HCT116 (cell line): ENCODE results near the gene DTNB. TPM values are rescaled to one million over a fixed set of nuclear protein-coding genes. Genes with fewer than 3 reads are reported as not detected.

Source experiments
- ATAC-seq: fragments of 200-7000 bp; cut with Tn5 transposase; 2 replicates; pipeline ENCODE4 v1.9.1; 2020; ENCODE audit warnings: mild to moderate bottlenecking, moderate library complexity
- BruUV-seq: library from RNA; stranded (reverse); fragments of 400-500 nt; replicated peaks from 2 replicates; lab custom pipeline; 2021; lab: Mats Ljungman, UMichigan
- CTCF ChIA-PET: fragments of 300-600 bp; sonication (Branson Sonifier 250); formaldehyde crosslinking; loops from one replicate; lab custom pipeline; 2021; ENCODE audit warnings: antibody characterized with exemption; lab: Charles Lee
- POLR2A ChIA-PET: fragments of 300-600, 350-600 bp; sonication (Branson Sonifier 250); formaldehyde crosslinking; loops from one replicate; lab custom pipeline; 2021; ENCODE audit warnings: antibody characterized with exemption; lab: Charles Lee
- RAD21 ChIA-PET, 2 experiments: fragments of 300-600 bp; sonication (Branson Sonifier 250); formaldehyde crosslinking; loops; one replicate each; lab custom pipeline; 2023; ENCODE audit warnings: low total read pairs in 2 of 2; ENCODE audit not compliant: uncharacterized antibody in 2 of 2, unreplicated experiment in 2 of 2, low non-redundant PET in 1 of 2; lab: Charles Lee
- DNase-seq: peaks from one replicate; pipeline ENCODE4 v3.0.0-alpha.2; 2010; ENCODE audit warnings: low read depth, low spot score
- H2AFZ ChIP-seq: fragments of 200-600 bp; shearing (Covaris generic), sonication (generic); 2 replicates; pipeline ENCODE4 v1.6.1; 2017; ENCODE audit warnings: low read depth, mixed run types, mixed read lengths, antibody characterized with exemption, low read length; ENCODE audit not compliant: poor library complexity, severe bottlenecking
- H3K27ac ChIP-seq: 2 replicates; pipeline ENCODE4 v1.5.1; 2012; ENCODE audit warnings: low read depth, low read length
- H3K27me3 ChIP-seq: fragments of 200-600 bp; sonication (generic); 2 replicates; pipeline ENCODE4 v1.6.1; 2016; ENCODE audit warnings: mixed run types, low read length, mixed read lengths; ENCODE audit not compliant: insufficient read depth
- H3K36me3 ChIP-seq, 2 experiments: fragments of 200-500 bp in 1 of 2; fragments of 200-600 bp in 1 of 2; sonication (Bioruptor generic) in 1 of 2; sonication (generic) in 1 of 2; 2 replicates each; pipeline versions ENCODE4 v1.5.1 to v1.6.1; 2014 to 2016; ENCODE audit warnings: low read length in 2 of 2, inconsistent platforms in 1 of 2, mixed read lengths in 1 of 2, mixed run types in 1 of 2; ENCODE audit not compliant: insufficient read depth in 2 of 2, control insufficient read depth in 1 of 2
- H3K4me1 ChIP-seq, 2 experiments: fragments of 200-600 bp in 1 of 2; sonication (generic) in 1 of 2; 2 replicates each; pipeline versions ENCODE4 v1.5.1 to v1.6.1; 2012 to 2017; ENCODE audit warnings: low read length in 2 of 2, inconsistent platforms in 1 of 2, mild to moderate bottlenecking in 1 of 2, mixed read lengths in 1 of 2, mixed run types in 1 of 2, moderate library complexity in 1 of 2; ENCODE audit not compliant: insufficient read depth in 2 of 2, control insufficient read depth in 1 of 2
- H3K4me2 ChIP-seq: fragments of 200-600 bp; sonication (generic); 2 replicates; pipeline ENCODE4 v1.6.1; 2017; ENCODE audit warnings: mixed run types, low read length, mixed read lengths
- H3K4me3 ChIP-seq, 2 experiments: fragments of 200-600 bp in 1 of 2; sonication (generic) in 1 of 2; replicated peaks in 1 of 2; 2 replicates each; pipeline ENCODE4 v1.5.1; 2011 to 2016; ENCODE audit warnings: low read length in 2 of 2, control low read depth in 1 of 2, low read depth in 1 of 2, mild to moderate bottlenecking in 1 of 2, mixed read lengths in 1 of 2, mixed run types in 1 of 2
- H3K79me2 ChIP-seq: fragments of 200-600 bp; sonication (generic); 2 replicates; pipeline ENCODE4 v1.6.1; 2017; ENCODE audit warnings: mild to moderate bottlenecking, mixed run types, low read length, moderate library complexity, mixed read lengths; ENCODE audit not compliant: insufficient read depth
- H3K9ac ChIP-seq: fragments of 200-600 bp; sonication (generic); 2 replicates; pipeline ENCODE4 v1.6.1; 2016; ENCODE audit warnings: low read length, mixed read lengths
- H3K9me2 ChIP-seq: fragments of 200-600 bp; sonication (generic), shearing (Covaris generic); 2 replicates; pipeline ENCODE4 v1.6.1; 2017; ENCODE audit warnings: mixed run types, mild to moderate bottlenecking, moderate library complexity; ENCODE audit not compliant: insufficient read depth
- H3K9me3 ChIP-seq, 2 experiments: fragments of 200-500 bp in 1 of 2; fragments of 200-600 bp in 1 of 2; sonication (Bioruptor generic) in 1 of 2; sonication (generic) in 1 of 2; 2 replicates each; pipeline ENCODE4 v1.6.1; 2014 to 2017; ENCODE audit warnings: low read length in 2 of 2, mixed read lengths in 2 of 2, inconsistent platforms in 1 of 2, low read depth in 1 of 2, mild to moderate bottlenecking in 1 of 2, mixed run types in 1 of 2, moderate library complexity in 1 of 2; ENCODE audit not compliant: control insufficient read depth in 1 of 2, insufficient read depth in 1 of 2
- H4K20me1 ChIP-seq: fragments of 200-600 bp; sonication (generic), shearing (Covaris generic); 2 replicates; pipeline ENCODE4 v1.6.1; 2017; ENCODE audit warnings: mixed run types, mild to moderate bottlenecking, moderate library complexity; ENCODE audit not compliant: insufficient read depth
- EGR1 ChIP-seq: IDR thresholded peaks from 2 replicates; pipeline ENCODE4 v1.6.1; 2012; ENCODE audit warnings: low read depth
- EZH2 ChIP-seq: fragments of 200-600 bp; sonication (generic); IDR thresholded peaks from 2 replicates; pipeline ENCODE4 v1.6.1; 2017; ENCODE audit warnings: antibody characterized with exemption, mixed run types
- JUND ChIP-seq: IDR thresholded peaks from 2 replicates; pipeline ENCODE4 v1.6.1; 2012
- RAD21 ChIP-seq: IDR thresholded peaks from 2 replicates; pipeline ENCODE4 v1.6.1; 2012; ENCODE audit warnings: low read depth, mild to moderate bottlenecking
- TCF7L2 ChIP-seq: IDR thresholded peaks from 2 replicates; pipeline ENCODE4 v1.7.0; 2011; ENCODE audit warnings: borderline replicate concordance, inconsistent platforms; ENCODE audit not compliant: insufficient read depth, insufficient read length; ENCODE audit errors: extremely low read depth
- YY1 ChIP-seq: IDR thresholded peaks from 2 replicates; pipeline ENCODE4 v1.6.1; 2011; ENCODE audit warnings: low read length, low read depth, moderate library complexity, mild to moderate bottlenecking; ENCODE audit not compliant: insufficient replicate concordance; ENCODE audit errors: extremely low read depth
- intact Hi-C: fragments of 100-400 bp; cut with micrococcal nuclease; formaldehyde crosslinking; loops from 2 replicates; pipeline ENCODE4 v1.10.0; 2022
- total RNA-seq: library from RNA; stranded (reverse); gene quantifications from one replicate; pipeline ENCODE4 v1.2.1, GENCODE V29; 2021; ENCODE audit not compliant: unreplicated experiment
- TF ChIP-seq, protein P1 (sequence below): IDR thresholded peaks from 2 replicates; pipeline ENCODE4 v1.6.1; 2012; ENCODE audit warnings: low read depth
- TF ChIP-seq, protein P2 (sequence below): IDR thresholded peaks from 2 replicates; pipeline ENCODE4 v1.6.1; 2012
- TF ChIP-seq, protein P3 (sequence below), 3 experiments: fragments of 200-600 bp in 1 of 3; sonication (generic) in 1 of 3; IDR thresholded peaks in 2 of 3; conservative IDR thresholded peaks in 1 of 3; 2 replicates each; pipeline ENCODE4 v1.5.1; 2012 to 2017; ENCODE audit warnings: low read depth in 2 of 3, low read length in 2 of 3, antibody characterized with exemption in 1 of 3, borderline replicate concordance in 1 of 3, control low read depth in 1 of 3, mild to moderate bottlenecking in 1 of 3, mixed read lengths in 1 of 3, mixed run types in 1 of 3, moderate library complexity in 1 of 3; ENCODE audit not compliant: insufficient read depth in 1 of 3

Gene DTNB
- total RNA-seq, 1 experiment from 2014 or later = 30.2 TPM

DNA sequence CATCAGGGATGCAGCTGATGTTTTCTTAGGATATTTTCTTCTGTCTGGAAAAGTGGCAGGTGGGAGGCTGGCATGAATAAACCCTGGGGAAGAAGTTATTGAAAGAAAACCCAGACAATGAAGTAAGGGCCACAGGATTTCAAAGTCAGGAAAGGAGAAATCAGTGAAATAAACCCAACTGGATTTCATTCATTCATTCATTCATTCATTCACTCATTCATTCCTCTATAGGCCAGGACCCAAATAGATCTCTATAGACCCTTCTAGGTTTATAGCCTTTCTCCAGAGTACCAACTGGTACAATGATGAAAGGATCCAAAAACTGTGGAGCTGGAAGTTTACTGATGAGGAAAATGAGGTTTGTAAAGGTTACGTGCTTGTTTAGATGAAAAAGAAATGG is 264.3 kb downstream of the DTNB start:
- DNase-seq = no peak
- ChIA-PET POLR2A (interaction anchor here (0.6 kb wide), 1 partner anchor 38 kb away, joined by 3 read pairs; no protein-coding TSS in a partner anchor), RAD21 (no interaction called here), CTCF (no interaction called here)
- Histone ChIP-seq H4K20me1 (no peaks in the 10 kb centered on the region), H3K9me3 (no peaks in the 10 kb centered on the region), H3K4me1 (no peaks in the 10 kb centered on the region), H3K9me2 (no peaks in the 10 kb centered on the region), H2AFZ (no peak overlapping the region), H3K4me3 (no peak overlapping the region), H3K4me2 (no peak overlapping the region), H3K36me3 (no peaks in the 10 kb centered on the region), H3K9ac (no peak overlapping the region), H3K79me2 (no peaks in the 10 kb centered on the region)
- intact Hi-C loops = no loop called here
- no peak for ATAC-seq
- BruUV-seq = no TSS peak
- no peak for TF ChIP-seq JUND
- TF ChIP-seq, protein P1, sequence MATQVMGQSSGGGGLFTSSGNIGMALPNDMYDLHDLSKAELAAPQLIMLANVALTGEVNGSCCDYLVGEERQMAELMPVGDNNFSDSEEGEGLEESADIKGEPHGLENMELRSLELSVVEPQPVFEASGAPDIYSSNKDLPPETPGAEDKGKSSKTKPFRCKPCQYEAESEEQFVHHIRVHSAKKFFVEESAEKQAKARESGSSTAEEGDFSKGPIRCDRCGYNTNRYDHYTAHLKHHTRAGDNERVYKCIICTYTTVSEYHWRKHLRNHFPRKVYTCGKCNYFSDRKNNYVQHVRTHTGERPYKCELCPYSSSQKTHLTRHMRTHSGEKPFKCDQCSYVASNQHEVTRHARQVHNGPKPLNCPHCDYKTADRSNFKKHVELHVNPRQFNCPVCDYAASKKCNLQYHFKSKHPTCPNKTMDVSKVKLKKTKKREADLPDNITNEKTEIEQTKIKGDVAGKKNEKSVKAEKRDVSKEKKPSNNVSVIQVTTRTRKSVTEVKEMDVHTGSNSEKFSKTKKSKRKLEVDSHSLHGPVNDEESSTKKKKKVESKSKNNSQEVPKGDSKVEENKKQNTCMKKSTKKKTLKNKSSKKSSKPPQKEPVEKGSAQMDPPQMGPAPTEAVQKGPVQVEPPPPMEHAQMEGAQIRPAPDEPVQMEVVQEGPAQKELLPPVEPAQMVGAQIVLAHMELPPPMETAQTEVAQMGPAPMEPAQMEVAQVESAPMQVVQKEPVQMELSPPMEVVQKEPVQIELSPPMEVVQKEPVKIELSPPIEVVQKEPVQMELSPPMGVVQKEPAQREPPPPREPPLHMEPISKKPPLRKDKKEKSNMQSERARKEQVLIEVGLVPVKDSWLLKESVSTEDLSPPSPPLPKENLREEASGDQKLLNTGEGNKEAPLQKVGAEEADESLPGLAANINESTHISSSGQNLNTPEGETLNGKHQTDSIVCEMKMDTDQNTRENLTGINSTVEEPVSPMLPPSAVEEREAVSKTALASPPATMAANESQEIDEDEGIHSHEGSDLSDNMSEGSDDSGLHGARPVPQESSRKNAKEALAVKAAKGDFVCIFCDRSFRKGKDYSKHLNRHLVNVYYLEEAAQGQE = no peak
- TF ChIP-seq TCF7L2 = no peak
- TF ChIP-seq, all 23 proteins: peak for 0
- Histone ChIP-seq H3K27me3 (no peaks in the 10 kb centered on the region), H3K27ac (no peak overlapping the region)

DNA sequence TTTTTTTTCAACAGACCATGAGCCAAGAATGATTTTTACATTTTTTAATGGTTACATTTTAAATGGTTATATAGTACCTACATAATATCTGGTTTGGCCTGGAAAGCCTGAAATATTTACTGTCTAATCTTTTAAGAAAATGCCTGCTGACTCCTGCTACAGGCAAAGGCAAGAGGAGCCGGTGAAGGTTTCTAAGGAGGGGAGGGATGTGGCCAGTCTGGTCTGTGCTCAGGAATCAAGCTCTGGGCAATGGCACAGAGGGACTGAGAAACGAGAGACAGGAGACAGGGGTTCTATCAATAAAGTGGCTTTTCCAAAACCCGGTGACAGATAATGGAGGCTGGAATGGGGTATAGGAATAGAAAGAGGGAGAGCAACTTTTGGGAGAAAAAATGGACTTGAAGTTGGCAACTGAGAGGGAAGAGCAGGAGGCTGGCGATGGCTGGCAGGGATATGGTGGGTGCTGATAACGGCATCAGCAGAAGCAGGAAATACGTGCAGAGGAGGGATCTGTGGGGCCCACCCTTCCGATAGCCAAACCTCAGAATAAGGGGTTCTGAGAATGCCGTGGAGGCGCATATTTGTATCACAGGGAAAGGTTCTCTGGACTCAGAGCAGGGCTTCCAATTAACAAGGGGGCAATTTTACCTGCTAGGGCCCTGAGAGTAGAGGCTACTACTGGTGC is 267.6 kb downstream of the DTNB start:
- ChIA-PET POLR2A (no interaction called here), CTCF (no interaction called here), RAD21 (no interaction called here)
- H3K9me3 ChIP-seq = no peaks in the 10 kb centered on the region
- no peak overlapping the region for H3K4me3 ChIP-seq
- H4K20me1 ChIP-seq = no peaks in the 10 kb centered on the region
- no peaks in the 10 kb centered on the region for H3K4me1 ChIP-seq
- no peak overlapping the region for H3K9ac ChIP-seq
- DNase-seq (no peak), ATAC-seq (no peak)
- H2AFZ ChIP-seq = no peak overlapping the region
- no peaks in the 10 kb centered on the region for H3K27me3 ChIP-seq
- H3K79me2 ChIP-seq = no peaks in the 10 kb centered on the region
- no peak overlapping the region for H3K4me2 ChIP-seq
- no peaks in the 10 kb centered on the region for H3K36me3 ChIP-seq
- BruUV-seq = no TSS peak
- H3K27ac ChIP-seq = no peak overlapping the region
- no peaks in the 10 kb centered on the region for H3K9me2 ChIP-seq
- intact Hi-C loops = no loop called here
- no peak for TF ChIP-seq RAD21
- TF ChIP-seq YY1 = no peak
- TF ChIP-seq, protein P2, sequence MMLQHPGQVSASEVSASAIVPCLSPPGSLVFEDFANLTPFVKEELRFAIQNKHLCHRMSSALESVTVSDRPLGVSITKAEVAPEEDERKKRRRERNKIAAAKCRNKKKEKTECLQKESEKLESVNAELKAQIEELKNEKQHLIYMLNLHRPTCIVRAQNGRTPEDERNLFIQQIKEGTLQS = no peak
- TF ChIP-seq, protein P3, sequence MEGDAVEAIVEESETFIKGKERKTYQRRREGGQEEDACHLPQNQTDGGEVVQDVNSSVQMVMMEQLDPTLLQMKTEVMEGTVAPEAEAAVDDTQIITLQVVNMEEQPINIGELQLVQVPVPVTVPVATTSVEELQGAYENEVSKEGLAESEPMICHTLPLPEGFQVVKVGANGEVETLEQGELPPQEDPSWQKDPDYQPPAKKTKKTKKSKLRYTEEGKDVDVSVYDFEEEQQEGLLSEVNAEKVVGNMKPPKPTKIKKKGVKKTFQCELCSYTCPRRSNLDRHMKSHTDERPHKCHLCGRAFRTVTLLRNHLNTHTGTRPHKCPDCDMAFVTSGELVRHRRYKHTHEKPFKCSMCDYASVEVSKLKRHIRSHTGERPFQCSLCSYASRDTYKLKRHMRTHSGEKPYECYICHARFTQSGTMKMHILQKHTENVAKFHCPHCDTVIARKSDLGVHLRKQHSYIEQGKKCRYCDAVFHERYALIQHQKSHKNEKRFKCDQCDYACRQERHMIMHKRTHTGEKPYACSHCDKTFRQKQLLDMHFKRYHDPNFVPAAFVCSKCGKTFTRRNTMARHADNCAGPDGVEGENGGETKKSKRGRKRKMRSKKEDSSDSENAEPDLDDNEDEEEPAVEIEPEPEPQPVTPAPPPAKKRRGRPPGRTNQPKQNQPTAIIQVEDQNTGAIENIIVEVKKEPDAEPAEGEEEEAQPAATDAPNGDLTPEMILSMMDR (IDR thresholded peaks at IDR 0.05 in 2 of 3, conservative IDR thresholded peaks at IDR 0.05 in 1 of 3; ENCODE audit: borderline replicate concordance in 1 of 3, insufficient read depth in 1 of 3, low read depth in 2 of 3, low read length in 2 of 3) = no peak
- no peak for TF ChIP-seq EZH2
- no peak for TF ChIP-seq EGR1
